Measurements from ENCODE around the gene IL13. TPM values are rescaled to one million over a fixed set of nuclear protein-coding genes. Genes with fewer than 3 reads are reported as not detected.

Gene IL13
- total RNA-seq, 4 donors from 2014 or later: 0.66 TPM; not detected in 3

DNA sequence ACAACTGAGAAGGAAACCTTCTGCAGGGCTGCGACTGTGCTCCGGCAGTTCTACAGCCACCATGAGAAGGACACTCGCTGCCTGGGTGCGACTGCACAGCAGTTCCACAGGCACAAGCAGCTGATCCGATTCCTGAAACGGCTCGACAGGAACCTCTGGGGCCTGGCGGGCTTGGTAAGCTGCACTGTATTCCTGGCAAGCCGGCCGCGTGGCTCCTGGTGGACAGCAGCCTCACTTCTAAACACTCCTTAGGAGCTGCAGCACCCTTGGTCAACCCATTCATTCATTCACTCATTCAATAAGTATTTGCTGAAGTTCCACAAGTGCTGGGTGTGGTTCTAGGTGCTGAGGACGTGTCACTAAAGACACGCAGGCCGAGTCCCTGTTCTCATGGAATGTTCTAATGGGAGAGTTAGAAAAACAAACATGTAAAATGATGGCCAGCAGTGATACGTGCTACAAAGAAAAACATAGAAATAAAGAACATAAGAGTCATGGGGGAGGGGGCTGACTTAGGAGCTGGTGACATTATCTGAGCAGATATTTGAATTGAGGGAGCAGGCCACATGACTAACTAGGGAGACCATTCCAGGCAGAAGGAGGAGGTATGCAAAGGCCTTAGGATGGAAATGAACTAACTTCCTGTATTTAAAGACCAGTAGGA, 21.9 kb downstream of the IL13 start:
- TF ChIP-seq CTCF (IDR thresholded peaks at IDR 0.05; ENCODE audit: low read depth): no peak

DNA sequence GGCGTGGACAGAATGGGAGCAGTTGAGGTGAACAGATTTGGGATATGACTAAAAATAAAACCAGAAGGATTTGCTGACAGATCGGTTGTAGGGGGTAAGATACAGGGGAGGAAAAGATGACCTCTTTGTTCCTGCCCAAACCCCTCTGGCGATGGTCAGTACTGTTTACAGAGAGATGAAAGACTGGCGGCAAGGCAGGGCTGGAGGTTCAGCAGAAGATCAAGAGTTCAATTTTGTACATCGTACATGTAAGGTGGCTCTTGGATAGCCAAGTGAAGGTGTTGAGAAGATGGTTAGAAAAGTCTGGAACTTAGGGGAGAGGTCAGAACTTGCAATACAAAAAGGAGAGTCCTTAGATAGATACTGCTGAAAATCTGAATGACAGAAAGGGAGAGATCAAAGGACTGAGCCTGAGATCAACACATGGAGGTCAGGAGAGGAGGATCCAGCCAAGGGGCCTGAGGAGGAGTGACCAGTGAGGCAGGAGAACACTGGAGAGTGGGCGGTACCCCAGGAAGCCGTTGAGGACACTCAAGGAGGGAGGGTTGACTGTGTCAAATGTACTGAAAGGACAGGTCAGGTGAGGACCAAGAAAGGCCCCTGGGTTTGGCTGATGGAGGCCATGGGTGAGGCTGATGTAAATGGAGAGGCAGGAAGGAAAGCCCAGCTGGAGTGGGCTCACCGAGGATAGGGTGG, 23.0 kb downstream of the IL13 start:
- TF ChIP-seq CTCF (IDR thresholded peaks at IDR 0.05; ENCODE audit: low read depth): no peak

DNA sequence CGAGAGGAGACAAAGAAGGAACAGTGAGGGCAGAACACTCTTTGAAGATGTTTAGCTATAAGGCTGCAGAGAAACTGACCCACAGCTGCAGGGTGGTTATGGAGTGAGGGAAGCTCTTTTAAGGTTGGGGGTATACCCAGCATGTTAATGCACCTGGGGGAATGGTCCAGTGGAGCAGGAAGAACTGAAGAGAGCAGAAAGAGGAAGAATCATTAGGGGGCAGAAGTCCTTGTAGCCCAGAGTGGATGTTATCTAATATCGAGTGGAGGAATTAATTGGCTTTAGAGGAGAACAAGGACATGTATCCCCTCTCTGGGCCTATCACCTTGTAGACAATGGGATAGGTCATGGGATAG, 23.5 kb downstream of the IL13 start:
- TF ChIP-seq CTCF (IDR thresholded peaks at IDR 0.05; ENCODE audit: low read depth): no peak

DNA sequence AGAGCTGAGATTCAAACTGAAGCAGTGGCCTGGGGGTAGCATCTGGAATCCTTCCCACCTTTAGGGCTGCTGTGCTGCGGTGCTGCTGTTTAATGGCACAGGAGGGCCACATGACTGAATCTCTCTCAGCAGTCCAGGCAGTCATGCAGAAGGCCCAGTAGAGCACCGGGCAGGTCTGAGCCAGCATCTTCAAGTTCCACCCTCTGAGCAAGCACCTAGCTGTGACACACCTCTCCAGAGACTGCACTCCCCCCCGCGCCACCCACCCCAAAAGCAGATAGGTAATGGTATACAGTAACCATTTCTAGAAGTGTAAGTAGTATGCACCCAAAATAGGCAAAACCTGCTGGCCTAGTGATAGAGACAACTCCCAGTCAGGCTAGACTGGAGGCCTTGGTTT, 24.0 kb downstream of the IL13 start:
- no peak for TF ChIP-seq CTCF (IDR thresholded peaks at IDR 0.05; ENCODE audit: low read depth)

DNA sequence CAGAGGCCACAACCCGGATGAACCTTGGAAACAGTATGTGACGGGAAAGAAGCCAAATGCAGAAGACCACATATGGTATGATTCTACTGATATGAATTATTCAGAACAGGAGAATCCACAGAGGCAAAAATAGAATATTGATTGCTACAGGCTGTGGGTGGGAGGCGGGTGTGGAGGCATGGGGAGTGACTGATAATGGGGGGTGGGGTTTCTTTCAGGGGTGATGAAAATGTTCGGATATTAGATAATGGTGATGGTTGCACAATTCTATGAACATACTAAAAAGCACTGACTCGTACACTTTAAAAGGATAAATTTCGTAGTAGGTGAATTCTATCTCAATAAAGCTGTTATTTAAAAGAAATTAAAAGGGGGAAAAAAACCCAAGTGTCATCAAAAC, 26.5 kb downstream of the IL13 start:
- TF ChIP-seq CTCF (IDR thresholded peaks at IDR 0.05; ENCODE audit: low read depth): no peak

GRCh38 chr5:132684922-132685720, 27.1 kb downstream of the IL13 start:
- no peak for TF ChIP-seq CTCF (IDR thresholded peaks at IDR 0.05; ENCODE audit: low read depth)

GRCh38 chr5:132686193-132686592, 28.2 kb downstream of the IL13 start:
- no peak for TF ChIP-seq CTCF (IDR thresholded peaks at IDR 0.05; ENCODE audit: low read depth)
